Loucy (cell line): ENCODE measurements around the gene ZNF195.

Experiments used
- EZH2phosphoT487 ChIP-seq: fragments of 200-600 bp; IDR thresholded peaks from 2 replicates; pipeline ENCODE4 v1.6.1; 2018; ENCODE audit warnings: antibody characterized with exemption, mild to moderate bottlenecking, moderate library complexity, borderline replicate concordance
- TF ChIP-seq, protein P1 (sequence below): fragments of 200-600 bp; sonication (generic); conservative IDR thresholded peaks from 2 replicates; pipeline ENCODE4 v1.5.1; 2014; ENCODE audit warnings: mild to moderate bottlenecking, antibody characterized with exemption, low read length

DNA sequence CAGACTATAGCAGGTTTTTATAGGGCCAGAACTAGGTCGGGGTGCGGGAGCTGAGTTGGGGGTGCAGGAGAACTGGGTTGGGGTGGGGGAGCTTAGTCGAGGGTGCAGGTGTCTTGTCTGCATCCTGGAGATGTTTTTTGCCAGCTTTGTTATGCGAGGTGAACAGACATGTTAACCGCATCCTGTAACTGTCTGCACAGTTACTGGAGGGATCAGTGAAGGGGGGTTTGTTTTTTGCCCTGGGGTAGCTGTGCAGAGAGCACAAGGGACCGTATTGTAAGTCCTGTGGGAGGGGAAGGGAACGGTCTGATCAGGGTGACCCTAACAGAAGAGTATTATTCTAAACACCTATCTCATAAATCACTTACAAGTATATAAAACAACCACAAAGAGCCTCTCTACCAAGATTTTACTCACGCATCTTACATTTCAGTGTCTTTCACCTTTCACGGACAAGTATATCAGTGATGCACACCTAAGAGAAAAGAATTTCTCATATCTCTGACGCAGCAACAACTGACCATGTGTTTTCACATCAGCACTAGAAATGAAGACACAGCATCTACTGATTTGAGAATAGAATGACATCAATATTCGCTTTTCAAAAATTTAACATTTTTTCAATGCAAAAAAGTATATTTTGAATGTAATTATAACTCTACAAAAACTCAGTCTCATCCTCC, 20.8 kb downstream of the ZNF195 start:
- TF ChIP-seq, protein P1, sequence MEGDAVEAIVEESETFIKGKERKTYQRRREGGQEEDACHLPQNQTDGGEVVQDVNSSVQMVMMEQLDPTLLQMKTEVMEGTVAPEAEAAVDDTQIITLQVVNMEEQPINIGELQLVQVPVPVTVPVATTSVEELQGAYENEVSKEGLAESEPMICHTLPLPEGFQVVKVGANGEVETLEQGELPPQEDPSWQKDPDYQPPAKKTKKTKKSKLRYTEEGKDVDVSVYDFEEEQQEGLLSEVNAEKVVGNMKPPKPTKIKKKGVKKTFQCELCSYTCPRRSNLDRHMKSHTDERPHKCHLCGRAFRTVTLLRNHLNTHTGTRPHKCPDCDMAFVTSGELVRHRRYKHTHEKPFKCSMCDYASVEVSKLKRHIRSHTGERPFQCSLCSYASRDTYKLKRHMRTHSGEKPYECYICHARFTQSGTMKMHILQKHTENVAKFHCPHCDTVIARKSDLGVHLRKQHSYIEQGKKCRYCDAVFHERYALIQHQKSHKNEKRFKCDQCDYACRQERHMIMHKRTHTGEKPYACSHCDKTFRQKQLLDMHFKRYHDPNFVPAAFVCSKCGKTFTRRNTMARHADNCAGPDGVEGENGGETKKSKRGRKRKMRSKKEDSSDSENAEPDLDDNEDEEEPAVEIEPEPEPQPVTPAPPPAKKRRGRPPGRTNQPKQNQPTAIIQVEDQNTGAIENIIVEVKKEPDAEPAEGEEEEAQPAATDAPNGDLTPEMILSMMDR = no peak
- no peak for TF ChIP-seq EZH2phosphoT487
